ENCODE measurements around the gene PGAP3. TPM values are rescaled to one million over a fixed set of nuclear protein-coding genes. Genes with fewer than 3 reads are reported as not detected.

The PGAP3 gene
- total RNA-seq, 1 donor from 2014 or later, result 11.2 TPM

GRCh38 chr17:39651923-39652586 is 35.8 kb downstream of the PGAP3 start:
- H3K4me1 Mint-ChIP-seq (ENCODE audit: unreplicated experiment), result peaks cover 29% of the 10 kb centered on the region
- DNase-seq (ENCODE audit: low spot score), result no peak
- peak overlapping the region; percentile 82 for H3K27ac Mint-ChIP-seq (ENCODE audit: unreplicated experiment)

GRCh38 chr17:39650121-39650579 is 37.7 kb downstream of the PGAP3 start:
- H3K27ac Mint-ChIP-seq (ENCODE audit: unreplicated experiment), result no peak overlapping the region
- peaks cover 4% of the 10 kb centered on the region for H3K36me3 Mint-ChIP-seq (ENCODE audit: low read depth, unreplicated experiment)
- H3K9me3 Mint-ChIP-seq (ENCODE audit: unreplicated experiment), result no peaks in the 10 kb centered on the region
- peaks cover 31% of the 10 kb centered on the region for H3K4me1 Mint-ChIP-seq (ENCODE audit: unreplicated experiment)
- no peak for DNase-seq (ENCODE audit: low spot score)
- no peak for TF ChIP-seq CTCF (IDR thresholded peaks at IDR 0.05; ENCODE audit: unreplicated experiment)
- peak overlapping the region; percentile 29 for H3K4me3 Mint-ChIP-seq (ENCODE audit: unreplicated experiment)
- peaks cover 4% of the 10 kb centered on the region for H3K27me3 Mint-ChIP-seq (ENCODE audit: unreplicated experiment)

More at GRCh38 chr17:39651923-39652586, 35.8 kb downstream of the PGAP3 start:
- no peak for TF ChIP-seq CTCF (IDR thresholded peaks at IDR 0.05; ENCODE audit: unreplicated experiment)
- Mint-ChIP-seq H3K36me3 (ENCODE audit: low read depth, unreplicated experiment) (peaks cover 9% of the 10 kb centered on the region), H3K27me3 (ENCODE audit: unreplicated experiment) (peaks cover 7% of the 10 kb centered on the region), H3K9me3 (ENCODE audit: unreplicated experiment) (no peaks in the 10 kb centered on the region), H3K4me3 (ENCODE audit: unreplicated experiment) (peak overlapping the region; percentile 73)

DNA sequence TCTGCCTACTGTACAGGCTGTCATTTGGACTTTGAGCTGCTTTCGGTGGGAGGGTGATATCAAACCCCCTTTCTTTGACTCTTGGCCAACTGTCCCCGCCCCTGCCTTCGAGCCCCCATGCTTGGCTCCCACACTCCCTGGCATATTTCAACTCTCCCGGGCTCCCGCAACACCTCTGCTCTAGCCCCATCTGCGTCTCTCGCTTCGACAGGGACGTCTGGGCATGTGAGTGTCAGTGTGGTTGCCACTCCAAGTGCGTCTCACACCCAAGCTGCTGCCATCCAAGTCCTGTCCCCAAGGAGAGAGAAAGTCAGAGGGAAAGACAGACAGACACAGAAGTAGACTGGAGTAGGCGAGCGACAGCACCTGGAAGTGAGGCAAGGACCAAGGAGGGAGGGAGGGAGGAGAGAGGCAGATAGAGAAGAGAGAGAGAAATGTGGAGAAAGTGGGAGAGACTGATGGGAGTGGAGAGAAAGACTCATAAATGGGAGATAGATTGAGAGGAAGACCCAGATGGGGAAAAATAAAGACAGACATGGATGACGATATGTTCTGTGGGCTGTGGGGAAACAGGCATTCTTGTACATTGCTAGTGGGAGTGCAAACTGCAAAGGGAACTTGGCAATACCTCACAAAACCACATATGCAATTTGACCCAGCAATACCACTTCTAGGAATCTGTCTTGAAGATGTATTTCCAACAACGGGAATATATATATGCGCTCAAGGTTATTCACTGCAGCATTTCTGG is 39.1 kb downstream of the PGAP3 start:
- no peaks in the 10 kb centered on the region for H3K9me3 Mint-ChIP-seq (ENCODE audit: unreplicated experiment)

GRCh38 chr17:39647256-39647655 is 40.6 kb downstream of the PGAP3 start:
- H3K27ac Mint-ChIP-seq (ENCODE audit: unreplicated experiment), result no peak overlapping the region
- H3K27me3 Mint-ChIP-seq (ENCODE audit: unreplicated experiment), result peaks cover 8% of the 10 kb centered on the region
- no peak for DNase-seq (ENCODE audit: low spot score)
- no peak overlapping the region for H3K4me3 Mint-ChIP-seq (ENCODE audit: unreplicated experiment)
- H3K9me3 Mint-ChIP-seq (ENCODE audit: unreplicated experiment), result no peaks in the 10 kb centered on the region
- no peak for TF ChIP-seq CTCF (IDR thresholded peaks at IDR 0.05; ENCODE audit: unreplicated experiment)
- H3K4me1 Mint-ChIP-seq (ENCODE audit: unreplicated experiment), result peaks cover 34% of the 10 kb centered on the region
- H3K36me3 Mint-ChIP-seq (ENCODE audit: low read depth, unreplicated experiment), result peaks cover 8% of the 10 kb centered on the region

More for the DNA sequence above, 39.1 kb downstream of the PGAP3 start:
- H3K4me1 Mint-ChIP-seq (ENCODE audit: unreplicated experiment), result peaks cover 35% of the 10 kb centered on the region
- peaks cover 6% of the 10 kb centered on the region for H3K27me3 Mint-ChIP-seq (ENCODE audit: unreplicated experiment)
- no peak for DNase-seq (ENCODE audit: low spot score)
- no peak for TF ChIP-seq CTCF (IDR thresholded peaks at IDR 0.05; ENCODE audit: unreplicated experiment)
- no peak overlapping the region for H3K27ac Mint-ChIP-seq (ENCODE audit: unreplicated experiment)
- H3K36me3 Mint-ChIP-seq (ENCODE audit: low read depth, unreplicated experiment), result peaks cover 7% of the 10 kb centered on the region
- H3K4me3 Mint-ChIP-seq (ENCODE audit: unreplicated experiment), result no peak overlapping the region

- no peak for DNase-seq (ENCODE audit: low spot score)
- Mint-ChIP-seq H3K9me3 (ENCODE audit: unreplicated experiment) (no peaks in the 10 kb centered on the region), H3K4me3 (ENCODE audit: unreplicated experiment) (no peak overlapping the region), H3K36me3 (ENCODE audit: low read depth, unreplicated experiment) (peaks cover 15% of the 10 kb centered on the region), H3K27me3 (ENCODE audit: unreplicated experiment) (peaks cover 10% of the 10 kb centered on the region), H3K27ac (ENCODE audit: unreplicated experiment) (no peak overlapping the region), H3K4me1 (ENCODE audit: unreplicated experiment) (peaks cover 45% of the 10 kb centered on the region)
- TF ChIP-seq CTCF (IDR thresholded peaks at IDR 0.05; ENCODE audit: unreplicated experiment), result no peak
Observed at GRCh38 chr17:39643271-39643670, 44.6 kb downstream of the PGAP3 start.
